HEK293 (cell line): ENCODE measurements around the gene NOC2L.

ENCODE experiments used
- CTCF ChIA-PET: fragments of 350-600 bp; formaldehyde crosslinking; extraction: SDS; loops from one replicate; lab custom pipeline; 2021; ENCODE audit warnings: antibody characterized with exemption; lab: Yijun Ruan, JAX
- POLR2A ChIA-PET: fragments of 300-600 bp; formaldehyde crosslinking; extraction: SDS; loops from one replicate; lab custom pipeline; 2020; ENCODE audit warnings: antibody characterized with exemption, inconsistent platforms; lab: Yijun Ruan, JAX
- H3K27ac ChIP-seq: fragments of 200-500 bp; sonication (Bioruptor generic); 2 replicates; pipeline ENCODE4 v1.5.1; 2014; ENCODE audit warnings: low read depth, low read length, control low read depth, inconsistent platforms; ENCODE audit errors: extremely low read depth
- H3K36me3 ChIP-seq, 2 experiments: fragments of 200-500 bp in 1 of 2; sonication (Bioruptor generic) in 1 of 2; 1 replicate in 1 of 2; 2 replicates in 1 of 2; pipeline ENCODE4 v1.5.1; 2014 to 2017; ENCODE audit warnings: inconsistent platforms in 2 of 2, low read length in 2 of 2; ENCODE audit not compliant: control insufficient read depth in 2 of 2, insufficient read depth in 1 of 2
- H3K4me1 ChIP-seq: fragments of 200-500 bp; sonication (Bioruptor generic); 2 replicates; pipeline ENCODE4 v1.5.1; 2014; ENCODE audit warnings: mild to moderate bottlenecking, low read length, inconsistent platforms; ENCODE audit not compliant: control insufficient read depth, insufficient read depth
- H3K4me3 ChIP-seq: 2 replicates; pipeline ENCODE4 v1.5.1; 2011; ENCODE audit warnings: low read depth, mild to moderate bottlenecking, control low read depth, low read length, moderate library complexity
- H3K9me3 ChIP-seq: fragments of 200-500 bp; sonication (Bioruptor generic); 2 replicates; pipeline ENCODE4 v1.5.1; 2014; ENCODE audit warnings: low read depth, low read length, inconsistent platforms; ENCODE audit not compliant: control insufficient read depth, insufficient read depth
- ELK4 ChIP-seq: IDR thresholded peaks from 2 replicates; pipeline ENCODE4 v1.6.1; 2011; ENCODE audit warnings: mild to moderate bottlenecking, low read depth, low read length, borderline replicate concordance
- INSM2 ChIP-seq: fragments of 450-650 bp; formaldehyde crosslinking; IDR thresholded peaks from 2 replicates; pipeline ENCODE4 v1.5.1; 2016; ENCODE audit warnings: missing biosample characterization, missing genetic modification characterization
- ZNF132 ChIP-seq: fragments of 450-650 bp; formaldehyde crosslinking; IDR thresholded peaks from 2 replicates; pipeline ENCODE4 v1.5.1; 2017; ENCODE audit warnings: missing biosample characterization, missing genetic modification characterization, borderline replicate concordance
- ZNF140 ChIP-seq: fragments of 450-650 bp; formaldehyde crosslinking; IDR thresholded peaks from 2 replicates; pipeline ENCODE4 v1.5.1; 2016; ENCODE audit warnings: missing biosample characterization, missing genetic modification characterization
- ZNF148 ChIP-seq: fragments of 450-650 bp; formaldehyde crosslinking; IDR thresholded peaks from 2 replicates; pipeline ENCODE4 v1.5.0; 2017; ENCODE audit warnings: missing biosample characterization, missing genetic modification characterization, borderline replicate concordance
- ZNF157 ChIP-seq: fragments of 450-650 bp; formaldehyde crosslinking; IDR thresholded peaks from 2 replicates; pipeline ENCODE4 v1.5.1; 2016; ENCODE audit warnings: missing biosample characterization, missing genetic modification characterization
- ZNF16 ChIP-seq: fragments of 450-650 bp; formaldehyde crosslinking; IDR thresholded peaks from 2 replicates; pipeline ENCODE4 v1.5.1; 2016; ENCODE audit warnings: low read depth, missing biosample characterization, missing genetic modification characterization
- ZNF184 ChIP-seq: fragments of 450-650 bp; IDR thresholded peaks from 2 replicates; pipeline ENCODE4 v1.5.1; 2018; ENCODE audit warnings: missing biosample characterization, mild to moderate bottlenecking, missing genetic modification characterization
- ZNF2 ChIP-seq: fragments of 450-650 bp; formaldehyde crosslinking; IDR thresholded peaks from 2 replicates; pipeline ENCODE4 v1.5.1; 2016; ENCODE audit warnings: missing biosample characterization, missing genetic modification characterization
- ZNF223 ChIP-seq: fragments of 450-650 bp; formaldehyde crosslinking; IDR thresholded peaks from 2 replicates; pipeline ENCODE4 v1.5.1; 2016; ENCODE audit warnings: missing biosample characterization, missing genetic modification characterization
- ZNF280D ChIP-seq: fragments of 450-650 bp; formaldehyde crosslinking; IDR thresholded peaks from 2 replicates; pipeline ENCODE4 v1.5.1; 2016; ENCODE audit warnings: missing biosample characterization, missing genetic modification characterization
- ZNF350 ChIP-seq: fragments of 450-650 bp; formaldehyde crosslinking; IDR thresholded peaks from 2 replicates; pipeline ENCODE4 v1.5.0; 2017; ENCODE audit warnings: missing biosample characterization, mild to moderate bottlenecking, missing genetic modification characterization
- ZNF354C ChIP-seq: fragments of 450-650 bp; formaldehyde crosslinking; IDR thresholded peaks from 2 replicates; pipeline ENCODE4 v1.5.1; 2016; ENCODE audit warnings: missing biosample characterization, missing genetic modification characterization, low read depth, borderline replicate concordance
- ZNF404 ChIP-seq: fragments of 450-650 bp; formaldehyde crosslinking; IDR thresholded peaks from 2 replicates; pipeline ENCODE4 v1.5.1; 2017; ENCODE audit warnings: missing biosample characterization, missing genetic modification characterization
- ZNF426 ChIP-seq: fragments of 450-650 bp; formaldehyde crosslinking; IDR thresholded peaks from 2 replicates; pipeline ENCODE4 v1.5.1; 2017; ENCODE audit warnings: missing biosample characterization, missing genetic modification characterization, mild to moderate bottlenecking, inconsistent platforms, moderate library complexity
- ZNF488 ChIP-seq: fragments of 450-650 bp; formaldehyde crosslinking; IDR thresholded peaks from 2 replicates; pipeline ENCODE4 v1.5.1; 2016; ENCODE audit warnings: missing biosample characterization, missing genetic modification characterization
- ZNF529 ChIP-seq: fragments of 450-650 bp; formaldehyde crosslinking; IDR thresholded peaks from 2 replicates; pipeline ENCODE4 v1.5.1; 2017; ENCODE audit warnings: missing genetic modification characterization, missing biosample characterization; ENCODE audit not compliant: insufficient replicate concordance
- ZNF555 ChIP-seq: fragments of 450-650 bp; formaldehyde crosslinking; conservative IDR thresholded peaks from 2 replicates; pipeline ENCODE4 v1.5.1; 2017; ENCODE audit warnings: missing biosample characterization, mild to moderate bottlenecking, missing genetic modification characterization, inconsistent platforms
- ZNF585B ChIP-seq: fragments of 450-650 bp; formaldehyde crosslinking; IDR thresholded peaks from 2 replicates; pipeline ENCODE4 v1.5.1; 2016; ENCODE audit warnings: missing biosample characterization, missing genetic modification characterization
- ZNF792 ChIP-seq: fragments of 450-650 bp; formaldehyde crosslinking; IDR thresholded peaks from 2 replicates; pipeline ENCODE4 v1.5.1; 2016; ENCODE audit warnings: missing biosample characterization, missing genetic modification characterization
- ZNF830 ChIP-seq: fragments of 450-650 bp; IDR thresholded peaks from 2 replicates; pipeline ENCODE4 v1.5.0; 2018; ENCODE audit warnings: missing biosample characterization, missing genetic modification characterization, low read depth, mild to moderate bottlenecking, moderate library complexity

NOC2L gene

GRCh38 chr1:981955-982558 lies 23.0 kb upstream of the NOC2L start, which contains the start of gene PERM1 (continued):
- TF ChIP-seq INSM2 (tag by site-specific recombination) (no peak), ZNF140 (no peak), ZNF585B (tag by site-specific recombination) (no peak), ZNF350 (tag by site-specific recombination) (no peak), ZNF830 (tag by site-specific recombination) (no peak), ZNF280D (tag by site-specific recombination) (no peak), ZNF488 (no peak), ZNF184 (tag by site-specific recombination) (no peak)

- no peak for TF ChIP-seq ZNF529 (tag by site-specific recombination)
- TF ChIP-seq ZNF2 = no peak
- TF ChIP-seq ZNF148 = no peak
- TF ChIP-seq ZNF404 (tag by site-specific recombination) = no peak
- TF ChIP-seq ZNF792 (tag by site-specific recombination) = no peak
- TF ChIP-seq ZNF157 (tag by site-specific recombination) = no peak
- TF ChIP-seq ZNF132 (tag by site-specific recombination) = no peak
- no peak for TF ChIP-seq ZNF555 (tag by site-specific recombination)
- TF ChIP-seq ZNF223 = no peak
- no peak for TF ChIP-seq ELK4
- TF ChIP-seq ZNF426 (tag by site-specific recombination) = no peak
- TF ChIP-seq ZNF16 (tag by site-specific recombination) = no peak
- no peak for TF ChIP-seq ZNF488
- TF ChIP-seq ZNF184 (tag by site-specific recombination) = no peak
- no peak for TF ChIP-seq ZNF354C (tag by site-specific recombination)
- no peak overlapping the region for H3K4me3 ChIP-seq
- POLR2A ChIA-PET = interaction anchor here (1.1 to 1.3 kb wide), 3 partner anchors 9 to 42 kb away, joined by 3 to 5 read pairs (median 3); no protein-coding TSS in a partner anchor
- H3K9me3 ChIP-seq = no peaks in the 10 kb centered on the region
- H3K36me3 ChIP-seq = no peaks in the 10 kb centered on the region
- CTCF ChIA-PET = interaction anchor here (0.6 to 3.0 kb wide), 3 partner anchors 20 to 310 kb away, joined by 3 to 15 read pairs (median 4); no protein-coding TSS in a partner anchor
- H3K27ac ChIP-seq = no peak overlapping the region
- H3K4me1 ChIP-seq = no peaks in the 10 kb centered on the region
Measured at GRCh38 chr1:981491-981954, 22.5 kb upstream of the NOC2L start.
